Epithelial cell of esophagus (primary cell): ENCODE measurements around the gene KRT14.
"Not testable (repeated sequence)": the region's sequence is repeated elsewhere in the genome, so short reads cannot be mapped to it uniquely, and the experiment has no call there.

ENCODE experiments used
- DNase-seq: peaks from one replicate; pipeline ENCODE4 v3.0.0; 2010; ENCODE audit warnings: low read depth
- H3K4me3 ChIP-seq: 2 replicates; pipeline ENCODE4 v1.5.1; 2011; ENCODE audit warnings: mild to moderate bottlenecking, low read length, control low read depth
- CTCF ChIP-seq: IDR thresholded peaks from 2 replicates; pipeline ENCODE4 v1.5.1; 2011; ENCODE audit warnings: low read depth, mild to moderate bottlenecking, low read length, control low read depth, inconsistent platforms; ENCODE audit not compliant: insufficient read depth; ENCODE audit errors: missing control alignments

The KRT14 gene

GRCh38 chr17:41614098-41614497 lies 27.4 kb upstream of the KRT14 start:
- no peak overlapping the region for H3K4me3 ChIP-seq
- DNase-seq, result no peak
- TF ChIP-seq CTCF, result no peak

GRCh38 chr17:41613277-41614082 lies 26.8 kb upstream of the KRT14 start:
- no peak for TF ChIP-seq CTCF
- H3K4me3 ChIP-seq, result no peak overlapping the region
- DNase-seq, result no peak

- peak; percentile 97 for DNase-seq
- peak within 1 kb of the TSS; percentile 57 for H3K4me3 ChIP-seq
Observed at GRCh38 chr17:41612376-41613160, 25.9 kb upstream of the KRT14 start, which contains the start of gene KRT16. TSS of gene KRT16 (minus strand) at chr17:41612767. CDS start at chr17:41612688, 79 bp downstream.

GRCh38 chr17:41610965-41611640 lies 24.4 kb upstream of the KRT14 start:
- H3K4me3 ChIP-seq, result peak overlapping the region; percentile 57
- no peak for TF ChIP-seq CTCF
- peak; percentile 47 for DNase-seq

GRCh38 chr17:41610061-41610517 lies 23.4 kb upstream of the KRT14 start:
- H3K4me3 ChIP-seq, result peak overlapping the region; percentile 57
- not testable (repeated sequence) for DNase-seq
- peak; percentile 19 for TF ChIP-seq CTCF

- H3K4me3 ChIP-seq, DNase-seq: not testable (repeated sequence)
Observed at GRCh38 chr17:41606930-41607329, 20.2 kb upstream of the KRT14 start.

GRCh38 chr17:41602524-41602923 lies 15.8 kb upstream of the KRT14 start:
- TF ChIP-seq CTCF, result no peak
- no peak overlapping the region for H3K4me3 ChIP-seq
- no peak for DNase-seq
